ENCODE measurements around the gene RMND5B.
A peak's percentile ranks its signal among the peaks of the same experiment; 100 is the strongest.

RMND5B gene

DNA sequence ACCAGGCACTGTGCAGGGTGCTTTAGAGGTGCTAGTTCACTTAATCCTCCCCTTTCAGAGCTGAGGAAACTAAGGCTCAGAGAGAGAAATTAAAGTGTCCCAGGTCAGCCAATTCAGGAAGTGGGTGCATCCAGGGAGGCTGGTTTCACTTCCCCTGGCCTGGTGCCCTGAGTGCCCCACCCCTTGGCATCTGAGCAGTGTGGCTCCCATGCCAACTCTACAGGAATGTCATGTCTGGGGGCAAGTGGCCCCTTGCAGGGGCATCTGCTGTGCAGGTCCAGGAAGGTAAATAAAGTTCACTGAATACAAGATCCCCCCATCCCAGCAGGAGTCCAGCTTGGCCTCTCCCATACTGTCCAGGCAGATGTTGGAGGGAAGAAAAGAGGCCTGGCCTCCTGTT lies 21.8 kb upstream of the RMND5B start:
- no peak for DNase-seq
- no peak overlapping the region for H3K4me2 ChIP-seq (ENCODE audit: low read length, poor library complexity, severe bottlenecking)
- no peak overlapping the region for H2BK120ac ChIP-seq (ENCODE audit: low read depth, low read length)
- no peak overlapping the region for H2BK15ac ChIP-seq (ENCODE audit: low read depth, poor library complexity, severe bottlenecking)
- no peak overlapping the region for H3K4ac ChIP-seq (ENCODE audit: low read depth in 1 of 2, low read length in 2 of 2)
- H3K9ac ChIP-seq (ENCODE audit: low read length), result no peak overlapping the region
- no peak overlapping the region for H3K27ac ChIP-seq (ENCODE audit: low read length, poor library complexity, severe bottlenecking)
- no peak overlapping the region for H3K4me3 ChIP-seq (ENCODE audit: insufficient read depth in 1 of 2, low read depth in 1 of 2, low read length in 2 of 2)
- H3K18ac ChIP-seq (ENCODE audit: low read depth in 1 of 2, low read length in 2 of 2), result no peak overlapping the region
- no peak overlapping the region for H3K14ac ChIP-seq (ENCODE audit: low read length in 2 of 2)
- no peak overlapping the region for H2AK5ac ChIP-seq (ENCODE audit: low read length, severe bottlenecking)
- H4K91ac ChIP-seq (ENCODE audit: low read length), result no peak overlapping the region
- no peaks in the 10 kb centered on the region for H3K79me1 ChIP-seq (replicated peaks; ENCODE audit: low read length, poor library complexity, severe bottlenecking)
- H2BK12ac ChIP-seq (ENCODE audit: low read length in 2 of 2), result no peak overlapping the region
- H3K9me3 ChIP-seq (ENCODE audit: control insufficient read depth, low read length), result peaks cover 3% of the 10 kb centered on the region
- H3K23ac ChIP-seq (ENCODE audit: low read length in 2 of 2), result no peak overlapping the region
- H2BK5ac ChIP-seq (ENCODE audit: low read depth, low read length, poor library complexity, severe bottlenecking), result no peak overlapping the region
- peaks cover 8% of the 10 kb centered on the region for H3K4me1 ChIP-seq (ENCODE audit: control insufficient read depth, insufficient read depth, low read depth, low read length)
- H2AFZ ChIP-seq (ENCODE audit: low read depth, low read length), result no peak overlapping the region
- H3K36me3 ChIP-seq (ENCODE audit: control insufficient read depth in 1 of 2, insufficient read depth in 2 of 2, low read depth in 1 of 2, low read length in 2 of 2), result no peaks in the 10 kb centered on the region
- peaks cover 7 to 31% of the 10 kb centered on the region in 2 experiments for H3K27me3 ChIP-seq (ENCODE audit: control insufficient read depth in 1 of 2, insufficient read depth in 1 of 2, low read length in 2 of 2)
- H4K8ac ChIP-seq (ENCODE audit: low read length), result no peak overlapping the region

DNA sequence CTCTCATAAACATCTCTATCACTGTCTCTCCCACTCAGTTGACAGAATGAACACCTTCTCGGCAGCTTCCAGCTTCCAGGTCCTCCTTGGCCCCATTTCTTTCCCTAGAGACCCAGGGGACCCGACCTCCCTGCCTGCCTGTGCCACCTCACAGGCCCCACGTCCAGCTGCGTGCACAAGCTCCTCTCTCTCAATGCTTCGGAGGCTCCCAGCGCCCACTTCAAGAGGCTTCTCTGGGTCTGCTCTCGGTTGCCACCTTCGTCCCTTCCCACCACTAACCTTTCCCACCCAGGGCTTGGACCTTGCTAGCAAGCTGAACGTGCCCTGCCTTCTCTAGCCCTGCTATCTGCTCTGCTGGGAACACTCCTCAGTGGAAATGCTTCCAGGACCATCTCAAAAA lies 20.3 kb upstream of the RMND5B start:
- Histone ChIP-seq H3K4ac (ENCODE audit: low read depth in 1 of 2, low read length in 2 of 2) (no peak overlapping the region), H3K27ac (ENCODE audit: low read length, poor library complexity, severe bottlenecking) (no peak overlapping the region), H3K36me3 (ENCODE audit: control insufficient read depth in 1 of 2, insufficient read depth in 2 of 2, low read depth in 1 of 2, low read length in 2 of 2) (no peaks in the 10 kb centered on the region), H3K79me1 (replicated peaks; ENCODE audit: low read length, poor library complexity, severe bottlenecking) (no peaks in the 10 kb centered on the region), H3K4me3 (ENCODE audit: insufficient read depth in 1 of 2, low read depth in 1 of 2, low read length in 2 of 2) (no peak overlapping the region), H3K27me3 (ENCODE audit: control insufficient read depth in 1 of 2, insufficient read depth in 1 of 2, low read length in 2 of 2) (peaks cover 22 to 46% of the 10 kb centered on the region in 2 experiments), H2BK15ac (ENCODE audit: low read depth, poor library complexity, severe bottlenecking) (no peak overlapping the region), H3K18ac (ENCODE audit: low read depth in 1 of 2, low read length in 2 of 2) (no peak overlapping the region), H3K14ac (ENCODE audit: low read length in 2 of 2) (no peak overlapping the region), H3K9me3 (ENCODE audit: control insufficient read depth, low read length) (peaks cover 3% of the 10 kb centered on the region), H2BK120ac (ENCODE audit: low read depth, low read length) (no peak overlapping the region), H2BK5ac (ENCODE audit: low read depth, low read length, poor library complexity, severe bottlenecking) (no peak overlapping the region), H2AFZ (ENCODE audit: low read depth, low read length) (no peak overlapping the region), H3K23ac (ENCODE audit: low read length in 2 of 2) (no peak overlapping the region), H2AK5ac (ENCODE audit: low read length, severe bottlenecking) (no peak overlapping the region), H3K4me1 (ENCODE audit: control insufficient read depth, insufficient read depth, low read depth, low read length) (peaks cover 23% of the 10 kb centered on the region), H3K4me2 (ENCODE audit: low read length, poor library complexity, severe bottlenecking) (no peak overlapping the region), H2BK12ac (ENCODE audit: low read length in 2 of 2) (no peak overlapping the region), H3K9ac (ENCODE audit: low read length) (no peak overlapping the region), H4K8ac (ENCODE audit: low read length) (no peak overlapping the region), H4K91ac (ENCODE audit: low read length) (no peak overlapping the region)
- DNase-seq, result no peak
- WGBS, result 86% methylated on average over 9 of the region's 9 CpGs

GRCh38 chr5:178111925-178112324 lies 18.9 kb upstream of the RMND5B start:
- Histone ChIP-seq H3K9ac (ENCODE audit: low read length) (no peak overlapping the region), H3K18ac (ENCODE audit: low read depth in 1 of 2, low read length in 2 of 2) (no peak overlapping the region), H3K4me2 (ENCODE audit: low read length, poor library complexity, severe bottlenecking) (no peak overlapping the region), H3K9me3 (ENCODE audit: control insufficient read depth, low read length) (peaks cover 3% of the 10 kb centered on the region), H3K4me1 (ENCODE audit: control insufficient read depth, insufficient read depth, low read depth, low read length) (peaks cover 30% of the 10 kb centered on the region), H3K4me3 (ENCODE audit: insufficient read depth in 1 of 2, low read depth in 1 of 2, low read length in 2 of 2) (no peak overlapping the region), H3K23ac (ENCODE audit: low read length in 2 of 2) (no peak overlapping the region), H2BK12ac (ENCODE audit: low read length in 2 of 2) (no peak overlapping the region), H3K14ac (ENCODE audit: low read length in 2 of 2) (no peak overlapping the region), H2AFZ (ENCODE audit: low read depth, low read length) (no peak overlapping the region), H2BK5ac (ENCODE audit: low read depth, low read length, poor library complexity, severe bottlenecking) (no peak overlapping the region), H2BK120ac (ENCODE audit: low read depth, low read length) (no peak overlapping the region), H2BK15ac (ENCODE audit: low read depth, poor library complexity, severe bottlenecking) (no peak overlapping the region), H3K27ac (ENCODE audit: low read length, poor library complexity, severe bottlenecking) (no peak overlapping the region), H2AK5ac (ENCODE audit: low read length, severe bottlenecking) (no peak overlapping the region), H3K36me3 (ENCODE audit: control insufficient read depth in 1 of 2, insufficient read depth in 2 of 2, low read depth in 1 of 2, low read length in 2 of 2) (no peaks in the 10 kb centered on the region), H4K8ac (ENCODE audit: low read length) (no peak overlapping the region), H3K4ac (ENCODE audit: low read depth in 1 of 2, low read length in 2 of 2) (no peak overlapping the region), H3K27me3 (ENCODE audit: control insufficient read depth in 1 of 2, insufficient read depth in 1 of 2, low read length in 2 of 2) (peaks cover 29 to 54% of the 10 kb centered on the region in 2 experiments), H3K79me1 (replicated peaks; ENCODE audit: low read length, poor library complexity, severe bottlenecking) (no peaks in the 10 kb centered on the region), H4K91ac (ENCODE audit: low read length) (no peak overlapping the region)
- WGBS, result 55% methylated on average over 3 of the region's 3 CpGs
- peak; percentile 23 for DNase-seq

DNA sequence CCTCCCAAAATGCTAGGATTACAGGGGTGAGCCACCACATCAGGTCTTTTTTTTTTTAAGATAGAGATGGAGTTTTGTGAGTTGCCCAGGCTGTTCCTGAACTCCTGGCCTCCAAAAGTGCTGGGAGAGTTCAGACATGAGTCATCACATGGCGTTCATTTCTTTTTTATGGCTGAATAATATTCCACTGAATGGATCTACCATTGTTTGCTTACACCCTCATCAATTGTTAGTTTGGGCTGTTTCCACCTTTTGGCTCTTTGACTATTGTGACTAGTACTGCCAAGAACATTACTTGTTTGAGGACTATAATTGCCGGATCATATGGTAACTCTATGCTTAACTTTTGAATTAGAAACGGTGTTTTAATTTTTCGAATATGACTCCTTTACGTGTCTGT lies 18.3 kb upstream of the RMND5B start:
- Histone ChIP-seq H3K79me1 (replicated peaks; ENCODE audit: low read length, poor library complexity, severe bottlenecking) (no peaks in the 10 kb centered on the region), H2BK120ac (ENCODE audit: low read depth, low read length) (no peak overlapping the region), H3K9me3 (ENCODE audit: control insufficient read depth, low read length) (peaks cover 3% of the 10 kb centered on the region), H2AFZ (ENCODE audit: low read depth, low read length) (no peak overlapping the region), H3K36me3 (ENCODE audit: control insufficient read depth in 1 of 2, insufficient read depth in 2 of 2, low read depth in 1 of 2, low read length in 2 of 2) (no peaks in the 10 kb centered on the region), H2BK12ac (ENCODE audit: low read length in 2 of 2) (no peak overlapping the region), H3K4me1 (ENCODE audit: control insufficient read depth, insufficient read depth, low read depth, low read length) (peaks cover 30% of the 10 kb centered on the region), H3K4ac (ENCODE audit: low read depth in 1 of 2, low read length in 2 of 2) (no peak overlapping the region), H3K9ac (ENCODE audit: low read length) (no peak overlapping the region), H3K27me3 (ENCODE audit: control insufficient read depth in 1 of 2, insufficient read depth in 1 of 2, low read length in 2 of 2) (peaks cover 27 to 57% of the 10 kb centered on the region in 2 experiments), H2AK5ac (ENCODE audit: low read length, severe bottlenecking) (no peak overlapping the region), H3K4me2 (ENCODE audit: low read length, poor library complexity, severe bottlenecking) (no peak overlapping the region), H3K18ac (ENCODE audit: low read depth in 1 of 2, low read length in 2 of 2) (no peak overlapping the region), H4K8ac (ENCODE audit: low read length) (no peak overlapping the region), H3K4me3 (ENCODE audit: insufficient read depth in 1 of 2, low read depth in 1 of 2, low read length in 2 of 2) (no peak overlapping the region), H3K14ac (ENCODE audit: low read length in 2 of 2) (no peak overlapping the region), H3K27ac (ENCODE audit: low read length, poor library complexity, severe bottlenecking) (no peak overlapping the region), H2BK15ac (ENCODE audit: low read depth, poor library complexity, severe bottlenecking) (no peak overlapping the region), H2BK5ac (ENCODE audit: low read depth, low read length, poor library complexity, severe bottlenecking) (no peak overlapping the region), H4K91ac (ENCODE audit: low read length) (no peak overlapping the region), H3K23ac (ENCODE audit: low read length in 2 of 2) (no peak overlapping the region)
- no peak for DNase-seq
- 99% methylated on average over 5 of the region's 5 CpGs for WGBS

All from mesenchymal stem cell (in vitro differentiated cells and primary cell).